Left ventricle myocardium inferior (tissue), 1 donor: ENCODE results near the gene SDK2. TPM values are rescaled to one million over a fixed set of nuclear protein-coding genes. Genes with fewer than 3 reads are reported as not detected.

Experiments
- DNase-seq: peaks from one replicate; pipeline ENCODE4 v3.0.0-alpha.2; 2020
- H3K27ac ChIP-seq: fragments of 200-600 bp; replicated peaks from 2 replicates; pipeline ENCODE4 v1.8.0; 2021
- H3K27me3 ChIP-seq: fragments of 200-600 bp; 2 replicates; pipeline ENCODE4 v1.8.0; 2021; ENCODE audit warnings: low read depth
- H3K36me3 ChIP-seq: fragments of 200-600 bp; 2 replicates; pipeline ENCODE4 v1.8.0; 2021
- H3K4me1 ChIP-seq: fragments of 200-600 bp; 2 replicates; pipeline ENCODE4 v1.8.0; 2021
- H3K4me3 ChIP-seq: fragments of 200-600 bp; 2 replicates; pipeline ENCODE4 v1.8.0; 2021; ENCODE audit warnings: mild to moderate bottlenecking, moderate library complexity
- H3K9me3 ChIP-seq: fragments of 200-600 bp; replicated peaks from 2 replicates; pipeline ENCODE4 v1.8.0; 2021
- CTCF ChIP-seq: fragments of 200-600 bp; IDR thresholded peaks from 2 replicates; pipeline ENCODE4 v1.8.0; 2021; ENCODE audit warnings: antibody characterized with exemption, mild to moderate bottlenecking, borderline replicate concordance
- intact Hi-C: fragments of 100-400 bp; cut with micrococcal nuclease; formaldehyde crosslinking; loops from one replicate; pipeline ENCODE4 v1.11.0; 2022
- total RNA-seq: library from RNA; stranded (reverse); fragmentation: NEBNext Ultra II Directional; extraction: Animal tissue kit (Norgen Biotek cat#: 25700); gene quantifications from one replicate; pipeline ENCODE4 v1.2.1, GENCODE V29; 2021
- donor health status: DM: no; HTN: yes; CAD: no; lungs with severe emphysema.

Gene SDK2
- total RNA-seq, 1 donor from 2014 or later = 2.2 TPM

GRCh38 chr17:73632513-73632912 is 11.7 kb downstream of the SDK2 start:
- no peaks in the 10 kb centered on the region for H3K9me3 ChIP-seq
- no peak overlapping the region for H3K4me3 ChIP-seq
- peaks cover 6% of the 10 kb centered on the region for H3K27me3 ChIP-seq
- H3K27ac ChIP-seq = no peak overlapping the region
- no peak for TF ChIP-seq CTCF
- H3K4me1 ChIP-seq = no peaks in the 10 kb centered on the region
- intact Hi-C loops = no loop called here
- DNase-seq = no peak
- H3K36me3 ChIP-seq = no peaks in the 10 kb centered on the region

- H3K4me1 ChIP-seq = no peaks in the 10 kb centered on the region
- no peak overlapping the region for H3K4me3 ChIP-seq
- H3K36me3 ChIP-seq = no peaks in the 10 kb centered on the region
- H3K27ac ChIP-seq = no peak overlapping the region
- intact Hi-C loops = no loop called here
- peaks cover 6% of the 10 kb centered on the region for H3K27me3 ChIP-seq
- H3K9me3 ChIP-seq = no peaks in the 10 kb centered on the region
- no peak for DNase-seq
- TF ChIP-seq CTCF = no peak
Measured at GRCh38 chr17:73630965-73631595, 13.2 kb downstream of the SDK2 start.

GRCh38 chr17:73630531-73630930 is 13.7 kb downstream of the SDK2 start:
- Histone ChIP-seq H3K36me3 (no peaks in the 10 kb centered on the region), H3K27me3 (peaks cover 6% of the 10 kb centered on the region), H3K27ac (no peak overlapping the region), H3K4me3 (no peak overlapping the region), H3K9me3 (no peaks in the 10 kb centered on the region), H3K4me1 (no peaks in the 10 kb centered on the region)
- TF ChIP-seq CTCF = no peak
- intact Hi-C loops = no loop called here
- no peak for DNase-seq

- intact Hi-C loops = no loop called here
- DNase-seq = no peak
- no peak for TF ChIP-seq CTCF
- no peaks in the 10 kb centered on the region for H3K36me3 ChIP-seq
- H3K27ac ChIP-seq = no peak overlapping the region
- peaks cover 6% of the 10 kb centered on the region for H3K27me3 ChIP-seq
- no peaks in the 10 kb centered on the region for H3K9me3 ChIP-seq
- H3K4me1 ChIP-seq = no peaks in the 10 kb centered on the region
- H3K4me3 ChIP-seq = no peak overlapping the region
Measured at GRCh38 chr17:73628642-73629552, 15.3 kb downstream of the SDK2 start.

GRCh38 chr17:73625991-73626673 is 18.1 kb downstream of the SDK2 start:
- peaks cover 6% of the 10 kb centered on the region for H3K27me3 ChIP-seq
- intact Hi-C loops = no loop called here
- peak; percentile 53 for DNase-seq
- no peaks in the 10 kb centered on the region for H3K36me3 ChIP-seq
- H3K4me3 ChIP-seq = no peak overlapping the region
- no peak overlapping the region for H3K27ac ChIP-seq
- H3K4me1 ChIP-seq = no peaks in the 10 kb centered on the region
- peaks cover 6% of the 10 kb centered on the region for H3K9me3 ChIP-seq
- TF ChIP-seq CTCF = no peak
